Suprapubic skin (tissue), 4 donors: ENCODE data around the gene PRLHR. TPM values are rescaled to one million over a fixed set of nuclear protein-coding genes. Genes with fewer than 3 reads are reported as not detected.
A peak's percentile ranks its signal among the peaks of the same experiment; 100 is the strongest.

Experiments
- DNase-seq, 2 donors: peaks; one replicate each; pipeline ENCODE4 v3.0.0-alpha.2; 2019; ENCODE audit warnings: low spot score in 2 of 2
- H3K27ac ChIP-seq: fragments of 200-600 bp; sonication (generic); one replicate; pipeline ENCODE4 v1.5.1; 2019
- H3K27me3 ChIP-seq: fragments of 200-600 bp; sonication (generic); one replicate; pipeline ENCODE4 v1.5.1; 2019
- H3K36me3 ChIP-seq: fragments of 200-600 bp; sonication (generic); one replicate; pipeline ENCODE4 v1.5.1; 2019
- H3K4me1 ChIP-seq: fragments of 200-600 bp; sonication (generic); one replicate; pipeline ENCODE4 v1.5.1; 2019
- H3K4me3 ChIP-seq: fragments of 200-600 bp; sonication (generic); one replicate; pipeline ENCODE4 v1.5.1; 2019; ENCODE audit warnings: mild to moderate bottlenecking
- H3K9me3 ChIP-seq: fragments of 200-600 bp; sonication (generic); one replicate; pipeline ENCODE4 v1.5.1; 2019
- EP300 ChIP-seq: sonication (generic); formaldehyde crosslinking; IDR thresholded peaks from one replicate; pipeline ENCODE4 v1.6.1; 2017; ENCODE audit warnings: antibody characterized with exemption
- POLR2A ChIP-seq, 2 donors: fragments of 450-650 bp; IDR thresholded peaks; one replicate each; pipeline ENCODE4 v1.6.1; 2017; ENCODE audit warnings: antibody characterized with exemption in 2 of 2, mild to moderate bottlenecking in 2 of 2, moderate library complexity in 2 of 2
- POLR2AphosphoS5 ChIP-seq, 3 donors: sonication (generic); formaldehyde crosslinking; IDR thresholded peaks; one replicate each; pipeline ENCODE4 v1.6.1; 2017; ENCODE audit warnings: antibody characterized with exemption in 3 of 3
- WGBS: methylation state at CpG from one replicate; pipeline ENCODE4 v1.1.5; 2018; 5-methylcytosine and 5-hydroxymethylcytosine counted together
- total RNA-seq, 4 donors: library from RNA; depleted of rRNA; stranded (reverse); fragments of >200 nt; gene quantifications; one replicate each; pipeline ENCODE4 v1.1.0, GENCODE V29; 2016
- TF ChIP-seq, protein P1 (sequence below), 2 donors: fragments of 200-600 bp in 1 of 2; fragments of 450-650 bp in 1 of 2; sonication (generic) in 1 of 2; IDR thresholded peaks; one replicate each; pipeline ENCODE4 v1.5.1; 2016 to 2019; ENCODE audit warnings: antibody characterized with exemption in 2 of 2, mild to moderate bottlenecking in 1 of 2, moderate library complexity in 1 of 2

PRLHR gene
- total RNA-seq, 4 donors from 2014 or later = not detected

DNA sequence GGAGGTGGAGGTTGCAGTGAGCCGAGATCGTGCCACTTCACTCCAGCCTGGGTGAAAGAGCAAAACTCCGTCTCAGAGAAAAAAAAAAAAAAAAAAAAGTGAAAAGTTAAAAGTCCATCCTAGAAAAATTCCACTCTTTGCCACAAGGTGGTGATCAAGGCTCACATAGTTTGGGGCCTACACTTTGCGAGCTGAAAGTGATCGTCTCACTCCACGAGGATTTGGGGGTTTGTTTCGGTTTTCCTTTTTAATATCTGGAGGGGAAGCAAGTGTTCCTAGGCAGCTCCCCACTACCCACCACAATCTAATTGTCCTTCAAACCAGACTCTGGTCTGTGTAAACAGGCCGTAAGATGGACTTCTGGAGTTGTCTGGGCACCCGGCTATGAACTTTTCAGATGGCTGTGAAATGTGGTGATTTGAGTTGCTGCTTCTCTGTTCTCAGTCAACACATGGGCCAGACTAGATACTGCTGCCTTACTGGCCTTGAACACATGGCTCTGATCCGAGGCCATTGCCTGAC, 27.1 kb downstream of the PRLHR start:
- Histone ChIP-seq H3K9me3 (no peaks in the 10 kb centered on the region), H3K4me3 (no peak overlapping the region), H3K4me1 (peaks cover 18% of the 10 kb centered on the region), H3K36me3 (no peaks in the 10 kb centered on the region), H3K27me3 (no peaks in the 10 kb centered on the region), H3K27ac (no peak overlapping the region)
- no peak for DNase-seq
- WGBS = 24% methylated on average over 10 of the region's 10 CpGs
- TF ChIP-seq EP300 (no peak), POLR2AphosphoS5 (IDR thresholded peaks at IDR 0.05) (no peak), POLR2A (IDR thresholded peaks at IDR 0.05) (no peak)
- TF ChIP-seq, protein P1, sequence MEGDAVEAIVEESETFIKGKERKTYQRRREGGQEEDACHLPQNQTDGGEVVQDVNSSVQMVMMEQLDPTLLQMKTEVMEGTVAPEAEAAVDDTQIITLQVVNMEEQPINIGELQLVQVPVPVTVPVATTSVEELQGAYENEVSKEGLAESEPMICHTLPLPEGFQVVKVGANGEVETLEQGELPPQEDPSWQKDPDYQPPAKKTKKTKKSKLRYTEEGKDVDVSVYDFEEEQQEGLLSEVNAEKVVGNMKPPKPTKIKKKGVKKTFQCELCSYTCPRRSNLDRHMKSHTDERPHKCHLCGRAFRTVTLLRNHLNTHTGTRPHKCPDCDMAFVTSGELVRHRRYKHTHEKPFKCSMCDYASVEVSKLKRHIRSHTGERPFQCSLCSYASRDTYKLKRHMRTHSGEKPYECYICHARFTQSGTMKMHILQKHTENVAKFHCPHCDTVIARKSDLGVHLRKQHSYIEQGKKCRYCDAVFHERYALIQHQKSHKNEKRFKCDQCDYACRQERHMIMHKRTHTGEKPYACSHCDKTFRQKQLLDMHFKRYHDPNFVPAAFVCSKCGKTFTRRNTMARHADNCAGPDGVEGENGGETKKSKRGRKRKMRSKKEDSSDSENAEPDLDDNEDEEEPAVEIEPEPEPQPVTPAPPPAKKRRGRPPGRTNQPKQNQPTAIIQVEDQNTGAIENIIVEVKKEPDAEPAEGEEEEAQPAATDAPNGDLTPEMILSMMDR (IDR thresholded peaks at IDR 0.05) = peak; percentile 64 to 92

DNA sequence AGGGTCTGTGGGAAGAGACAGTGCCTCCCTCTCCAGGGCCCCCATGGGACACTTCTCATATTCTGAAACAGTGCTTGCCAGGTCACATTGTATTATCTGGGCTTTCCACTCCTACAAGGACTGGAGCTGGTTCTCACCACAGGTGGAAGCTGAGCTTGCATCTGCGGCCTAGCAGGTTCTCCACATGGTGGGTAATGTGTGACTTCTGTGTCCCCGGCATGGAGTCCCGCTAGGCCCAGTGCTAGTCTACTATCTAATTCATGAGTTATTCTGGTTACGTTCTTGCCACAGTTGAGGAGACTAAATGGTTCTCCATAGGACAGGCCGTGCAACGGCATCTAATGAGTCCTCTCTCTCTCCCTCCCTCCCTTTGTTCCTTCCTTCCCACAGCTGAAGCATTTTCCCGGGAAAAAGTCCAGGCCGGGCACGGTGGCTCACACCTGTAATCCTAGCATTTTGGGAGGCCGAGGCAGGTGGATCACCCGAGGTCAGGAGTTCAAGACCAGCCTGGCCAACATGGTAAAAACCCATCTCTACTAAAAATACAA, 27.7 kb downstream of the PRLHR start:
- no peak for TF ChIP-seq POLR2AphosphoS5 (IDR thresholded peaks at IDR 0.05)
- TF ChIP-seq EP300 = no peak
- TF ChIP-seq, protein P1 (IDR thresholded peaks at IDR 0.05) = no peak
- TF ChIP-seq POLR2A (IDR thresholded peaks at IDR 0.05) = no peak
- no peak overlapping the region for H3K27ac ChIP-seq
- peaks cover 18% of the 10 kb centered on the region for H3K4me1 ChIP-seq
- no peak for DNase-seq
- no peak overlapping the region for H3K4me3 ChIP-seq
- WGBS = 77% methylated on average over 11 of the region's 11 CpGs
- no peaks in the 10 kb centered on the region for H3K27me3 ChIP-seq
- no peaks in the 10 kb centered on the region for H3K9me3 ChIP-seq
- no peaks in the 10 kb centered on the region for H3K36me3 ChIP-seq

DNA sequence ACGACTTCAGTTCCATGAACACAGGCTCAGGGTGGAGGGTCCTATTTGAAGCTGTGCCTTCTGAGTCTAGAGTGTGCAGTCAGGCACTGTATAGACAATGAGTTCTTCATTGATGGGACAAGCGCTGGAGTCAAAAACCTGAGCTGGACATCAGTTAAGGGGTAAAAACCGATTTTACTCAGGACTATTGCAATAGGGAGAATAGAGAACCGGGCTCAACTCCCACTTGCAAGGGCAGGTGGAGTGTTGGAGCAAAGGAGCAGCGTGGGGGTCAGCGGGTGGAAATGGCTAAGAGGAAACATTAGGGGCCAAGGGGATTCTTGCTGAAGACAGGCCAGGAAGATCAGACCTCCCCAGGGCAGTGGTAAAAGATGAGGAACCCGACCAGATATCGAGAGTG, 28.5 kb downstream of the PRLHR start:
- TF ChIP-seq, protein P1 (IDR thresholded peaks at IDR 0.05) = no peak
- TF ChIP-seq POLR2A (IDR thresholded peaks at IDR 0.05) = no peak
- TF ChIP-seq EP300 = no peak
- TF ChIP-seq POLR2AphosphoS5 (IDR thresholded peaks at IDR 0.05) = no peak
- H3K27me3 ChIP-seq = no peaks in the 10 kb centered on the region

DNA sequence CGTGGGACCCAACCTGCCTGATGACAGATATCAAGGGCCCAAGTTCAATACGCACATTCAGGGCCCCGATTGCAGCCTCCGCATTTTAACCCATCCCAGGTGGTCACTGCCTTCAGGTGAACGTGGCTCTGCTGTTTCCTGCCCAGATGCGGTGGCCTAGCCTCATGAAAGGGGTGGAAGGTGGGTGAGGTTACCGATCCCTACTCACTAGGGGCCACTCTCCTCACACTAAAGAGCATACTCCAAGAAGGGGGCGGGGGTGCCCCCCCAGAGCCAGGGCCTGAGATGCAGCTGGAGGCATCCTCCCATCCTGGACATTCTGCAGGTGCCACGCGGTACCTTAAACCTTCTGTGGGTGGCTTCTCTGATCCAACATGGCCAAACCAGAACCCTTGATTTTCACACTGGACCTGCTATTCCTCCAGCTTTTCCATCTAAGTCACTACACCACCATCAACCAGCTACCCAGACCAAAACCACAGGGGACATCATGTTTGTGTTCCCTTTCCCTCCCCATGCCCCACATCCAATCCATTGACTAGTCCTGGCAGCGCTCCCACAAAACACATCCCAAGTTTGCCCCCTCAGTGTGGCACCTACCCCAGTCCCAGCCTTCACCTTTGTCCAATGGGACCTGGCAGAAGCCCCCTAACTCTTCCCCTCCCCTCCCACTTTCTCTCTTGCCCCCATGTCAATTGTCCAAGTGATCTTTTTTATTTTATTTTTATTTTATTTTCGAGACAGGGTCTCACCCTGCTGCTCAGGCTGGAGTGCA, 30.0 kb downstream of the PRLHR start:
- Histone ChIP-seq H3K36me3 (no peaks in the 10 kb centered on the region), H3K4me1 (peaks cover 14% of the 10 kb centered on the region), H3K4me3 (no peak overlapping the region), H3K27ac (no peak overlapping the region), H3K9me3 (no peaks in the 10 kb centered on the region), H3K27me3 (no peaks in the 10 kb centered on the region)
- DNase-seq = no peak
- WGBS = 87% methylated on average over 7 of the region's 12 CpGs
- TF ChIP-seq, protein P1 (IDR thresholded peaks at IDR 0.05) = no peak

More for the DNA sequence above, 28.5 kb downstream of the PRLHR start:
- no peak for DNase-seq
- Histone ChIP-seq H3K27ac (no peak overlapping the region), H3K36me3 (no peaks in the 10 kb centered on the region), H3K4me1 (peaks cover 18% of the 10 kb centered on the region), H3K9me3 (no peaks in the 10 kb centered on the region), H3K4me3 (no peak overlapping the region)
- 83% methylated on average over 8 of the region's 8 CpGs for WGBS

DNA sequence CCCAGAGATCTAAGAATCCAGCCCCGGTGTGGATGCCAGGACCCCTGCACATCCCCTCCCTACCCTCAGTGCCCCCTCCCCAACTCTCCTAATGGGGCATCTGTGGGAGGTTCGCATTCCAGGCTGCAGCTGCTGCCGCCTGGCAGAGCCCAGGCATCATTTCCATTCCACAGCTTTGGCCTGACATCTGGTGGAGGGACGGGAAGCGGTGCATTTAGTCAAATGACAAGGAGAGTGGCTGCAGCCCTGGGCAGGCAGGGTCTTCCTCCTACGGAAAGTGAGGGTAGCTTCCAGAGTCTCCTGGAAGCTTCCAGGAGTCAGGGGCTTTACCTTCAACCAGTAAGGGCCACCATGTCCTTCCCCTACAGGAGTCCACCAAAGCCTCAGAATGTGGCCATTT, 30.8 kb downstream of the PRLHR start:
- TF ChIP-seq POLR2AphosphoS5 (IDR thresholded peaks at IDR 0.05) (no peak), POLR2A (IDR thresholded peaks at IDR 0.05) (no peak), EP300 (no peak)
- TF ChIP-seq, protein P1 (IDR thresholded peaks at IDR 0.05) = no peak
- 22% methylated on average over 5 of the region's 6 CpGs for WGBS
- peaks cover 8% of the 10 kb centered on the region for H3K4me1 ChIP-seq
- H3K27ac ChIP-seq = no peak overlapping the region
- no peaks in the 10 kb centered on the region for H3K27me3 ChIP-seq
- no peak for DNase-seq
- H3K36me3 ChIP-seq = no peaks in the 10 kb centered on the region
- no peak overlapping the region for H3K4me3 ChIP-seq
- H3K9me3 ChIP-seq = no peaks in the 10 kb centered on the region
